RWPE2 (cell line): ENCODE measurements around the gene ATXN7L1.

Source experiments
- ATAC-seq: fragments of 200-7000 bp; cut with Tn5 transposase; 3 replicates; pipeline ENCODE4 v1.9.1; 2021; ENCODE audit warnings: low read depth
- DNase-seq: peaks from one replicate; pipeline ENCODE4 v3.0.0-alpha.2; 2020; ENCODE audit warnings: low spot score
- H3K27ac ChIP-seq: fragments of 450-650 bp; 2 replicates; pipeline ENCODE4 v1.5.1; 2017; ENCODE audit warnings: mild to moderate bottlenecking; ENCODE audit not compliant: poor library complexity, severe bottlenecking
- H3K27me3 ChIP-seq: fragments of 250-450 bp; sonication (Bioruptor Pico); 2 replicates; pipeline ENCODE4 v1.5.1; 2021; ENCODE audit warnings: mild to moderate bottlenecking, moderate library complexity; ENCODE audit not compliant: insufficient read depth, poor library complexity, severe bottlenecking
- H3K36me3 ChIP-seq: fragments of 250-450 bp; sonication (Bioruptor Pico); 2 replicates; pipeline ENCODE4 v1.5.1; 2020; ENCODE audit warnings: low read depth, mild to moderate bottlenecking, moderate library complexity
- H3K4me1 ChIP-seq: fragments of 250-450 bp; sonication (Bioruptor Pico); 2 replicates; pipeline ENCODE4 v1.5.1; 2021; ENCODE audit warnings: mild to moderate bottlenecking, moderate library complexity; ENCODE audit not compliant: insufficient read depth, poor library complexity, severe bottlenecking
- H3K4me3 ChIP-seq: fragments of 250-450 bp; sonication (Bioruptor Pico); 2 replicates; pipeline ENCODE4 v1.5.1; 2021; ENCODE audit warnings: mild to moderate bottlenecking, moderate library complexity; ENCODE audit not compliant: severe bottlenecking
- H3K9me3 ChIP-seq: fragments of 250-450 bp; sonication (Bioruptor Pico); 2 replicates; pipeline ENCODE4 v1.5.1; 2021; ENCODE audit warnings: mild to moderate bottlenecking, moderate library complexity; ENCODE audit not compliant: severe bottlenecking
- TF ChIP-seq, protein P1 (sequence below): fragments of 450-650 bp; IDR thresholded peaks from one replicate; pipeline ENCODE4 v1.5.1; 2017; ENCODE audit warnings: mild to moderate bottlenecking, moderate library complexity; ENCODE audit not compliant: poor library complexity, severe bottlenecking

ATXN7L1 gene

DNA sequence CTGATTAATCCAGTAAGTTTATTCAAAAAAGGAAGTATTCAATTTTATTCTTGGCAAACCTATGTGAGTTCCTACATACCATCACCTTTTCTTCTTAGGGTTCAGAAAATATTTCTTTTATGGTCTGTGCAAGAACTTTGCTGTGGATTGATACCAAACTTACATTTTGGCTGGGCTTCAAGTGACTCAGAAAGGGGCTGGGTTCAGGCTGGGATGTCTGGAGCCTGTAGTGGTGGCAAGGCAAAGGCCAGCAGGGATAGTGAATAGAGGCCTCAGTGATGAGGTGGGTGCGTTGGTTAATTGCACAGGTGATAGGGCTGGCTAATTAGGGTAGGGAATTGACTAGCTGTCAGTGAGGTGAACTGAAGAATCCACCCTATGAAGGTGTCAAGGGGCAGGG lies 40.2 kb upstream of the ATXN7L1 start:
- Histone ChIP-seq H3K4me3 (no peak overlapping the region), H3K27ac (no peak overlapping the region), H3K27me3 (no peaks in the 10 kb centered on the region), H3K4me1 (no peaks in the 10 kb centered on the region), H3K36me3 (no peaks in the 10 kb centered on the region), H3K9me3 (no peaks in the 10 kb centered on the region)
- TF ChIP-seq, protein P1, sequence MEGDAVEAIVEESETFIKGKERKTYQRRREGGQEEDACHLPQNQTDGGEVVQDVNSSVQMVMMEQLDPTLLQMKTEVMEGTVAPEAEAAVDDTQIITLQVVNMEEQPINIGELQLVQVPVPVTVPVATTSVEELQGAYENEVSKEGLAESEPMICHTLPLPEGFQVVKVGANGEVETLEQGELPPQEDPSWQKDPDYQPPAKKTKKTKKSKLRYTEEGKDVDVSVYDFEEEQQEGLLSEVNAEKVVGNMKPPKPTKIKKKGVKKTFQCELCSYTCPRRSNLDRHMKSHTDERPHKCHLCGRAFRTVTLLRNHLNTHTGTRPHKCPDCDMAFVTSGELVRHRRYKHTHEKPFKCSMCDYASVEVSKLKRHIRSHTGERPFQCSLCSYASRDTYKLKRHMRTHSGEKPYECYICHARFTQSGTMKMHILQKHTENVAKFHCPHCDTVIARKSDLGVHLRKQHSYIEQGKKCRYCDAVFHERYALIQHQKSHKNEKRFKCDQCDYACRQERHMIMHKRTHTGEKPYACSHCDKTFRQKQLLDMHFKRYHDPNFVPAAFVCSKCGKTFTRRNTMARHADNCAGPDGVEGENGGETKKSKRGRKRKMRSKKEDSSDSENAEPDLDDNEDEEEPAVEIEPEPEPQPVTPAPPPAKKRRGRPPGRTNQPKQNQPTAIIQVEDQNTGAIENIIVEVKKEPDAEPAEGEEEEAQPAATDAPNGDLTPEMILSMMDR = no peak
- ATAC-seq (no peak), DNase-seq (no peak)

DNA sequence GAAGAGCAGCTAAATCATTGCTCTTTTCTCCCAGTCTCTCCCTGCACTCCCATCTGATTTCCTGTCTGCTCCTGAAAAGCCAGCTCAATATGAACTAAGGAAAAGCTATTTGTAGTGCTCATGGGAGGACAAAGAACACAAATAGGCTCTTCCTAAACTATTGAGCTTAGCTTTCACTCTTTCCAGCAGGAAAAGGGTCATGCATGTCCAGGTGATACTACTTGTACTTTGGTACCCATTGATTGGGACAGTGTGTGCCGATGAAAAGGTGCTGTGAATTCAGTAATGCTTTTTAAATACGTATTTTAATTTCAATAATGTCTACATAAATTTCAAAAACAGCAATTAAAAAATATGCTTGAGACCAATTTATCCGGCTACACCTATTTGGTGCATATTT lies 37.5 kb upstream of the ATXN7L1 start:
- no peaks in the 10 kb centered on the region for H3K4me1 ChIP-seq
- no peaks in the 10 kb centered on the region for H3K27me3 ChIP-seq
- no peak overlapping the region for H3K4me3 ChIP-seq
- ATAC-seq = no peak
- no peak for DNase-seq
- peaks cover 3% of the 10 kb centered on the region; the same call in 1 of the 2 replicates for H3K36me3 ChIP-seq
- TF ChIP-seq, protein P1 = no peak
- H3K27ac ChIP-seq = no peak overlapping the region
- H3K9me3 ChIP-seq = no peaks in the 10 kb centered on the region

DNA sequence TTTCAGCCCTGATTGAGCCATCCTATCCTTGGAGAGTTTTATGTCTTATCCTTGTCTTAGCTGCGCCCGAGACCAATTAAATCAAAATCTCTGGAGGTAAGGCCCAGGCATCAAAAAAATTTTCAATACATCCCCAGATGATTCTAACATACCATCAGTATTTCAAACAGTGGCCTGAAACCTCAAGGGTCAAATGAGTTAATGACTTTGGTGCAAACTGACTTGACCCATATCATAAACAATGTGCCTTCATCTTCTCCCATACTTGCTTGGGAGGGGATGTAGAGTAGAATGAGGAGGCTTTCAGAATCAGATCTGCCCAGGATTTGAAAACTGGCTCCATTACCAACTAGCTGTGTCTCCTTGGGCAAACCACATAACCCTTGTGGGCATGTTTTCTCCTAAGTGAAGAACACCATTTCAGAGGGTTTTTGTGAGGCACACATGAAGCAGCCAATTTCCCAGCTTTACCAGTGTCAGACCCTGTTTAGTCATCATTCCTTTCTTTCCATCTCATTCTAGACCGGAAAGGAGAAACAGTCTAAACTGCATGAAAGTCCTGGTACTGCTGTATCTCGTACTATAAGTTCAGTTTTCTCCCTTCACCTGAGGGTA lies 35.7 kb upstream of the ATXN7L1 start:
- no peak for DNase-seq
- H3K27ac ChIP-seq = no peak overlapping the region
- no peaks in the 10 kb centered on the region for H3K9me3 ChIP-seq
- no peaks in the 10 kb centered on the region for H3K27me3 ChIP-seq
- peaks cover 3% of the 10 kb centered on the region; the same call in 1 of the 2 replicates for H3K36me3 ChIP-seq
- H3K4me3 ChIP-seq = no peak overlapping the region
- ATAC-seq = no peak
- TF ChIP-seq, protein P1 = no peak
- H3K4me1 ChIP-seq = no peaks in the 10 kb centered on the region

DNA sequence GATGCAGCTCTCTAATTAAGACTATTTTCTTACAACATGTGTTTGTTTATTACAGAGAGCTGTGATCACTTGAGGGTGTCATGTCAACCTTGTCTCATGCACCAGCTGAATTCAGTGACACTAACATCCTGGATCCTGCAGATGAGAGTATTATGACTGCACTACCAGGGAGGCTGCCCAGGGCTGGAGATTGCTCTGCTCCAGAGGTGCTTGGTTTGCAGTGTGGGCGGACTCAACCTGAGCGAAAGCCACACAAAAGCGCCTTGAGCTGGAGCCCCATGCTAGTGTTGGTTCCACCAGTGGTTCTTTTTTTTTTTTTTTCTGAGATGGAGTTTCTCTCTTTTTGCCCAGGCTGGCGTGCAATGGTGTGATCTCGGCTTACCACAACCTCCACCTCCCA lies 33.8 kb upstream of the ATXN7L1 start:
- peaks cover 3% of the 10 kb centered on the region; the same call in 1 of the 2 replicates for H3K36me3 ChIP-seq
- no peaks in the 10 kb centered on the region for H3K27me3 ChIP-seq
- H3K27ac ChIP-seq = no peak overlapping the region
- H3K9me3 ChIP-seq = no peaks in the 10 kb centered on the region
- ATAC-seq (no peak), DNase-seq (no peak)
- no peaks in the 10 kb centered on the region for H3K4me1 ChIP-seq
- TF ChIP-seq, protein P1 = no peak
- no peak overlapping the region for H3K4me3 ChIP-seq

DNA sequence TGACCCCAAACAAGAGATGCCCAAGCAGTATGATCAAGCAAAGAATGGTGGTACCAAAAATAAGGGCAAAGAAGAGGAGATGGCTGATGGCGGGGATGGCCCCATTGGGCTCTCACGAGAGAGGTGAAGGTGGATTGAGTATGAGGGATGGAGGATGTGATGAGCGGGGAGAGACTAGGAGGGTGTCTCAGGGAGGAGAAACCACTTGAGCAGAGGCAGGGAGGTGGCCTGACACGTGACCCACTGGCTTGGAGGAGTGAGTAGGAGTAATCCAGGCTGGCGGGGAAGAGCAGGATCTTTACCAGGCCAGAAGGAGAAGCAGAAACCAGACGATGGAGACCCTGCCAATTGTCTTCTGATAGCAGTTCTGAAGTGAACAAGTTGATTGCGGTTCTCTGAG lies 33.3 kb upstream of the ATXN7L1 start:
- H3K9me3 ChIP-seq = no peaks in the 10 kb centered on the region
- no peak overlapping the region for H3K4me3 ChIP-seq
- peaks cover 3% of the 10 kb centered on the region; the same call in 1 of the 2 replicates for H3K36me3 ChIP-seq
- H3K27ac ChIP-seq = no peak overlapping the region
- no peaks in the 10 kb centered on the region for H3K4me1 ChIP-seq
- TF ChIP-seq, protein P1 = no peak
- H3K27me3 ChIP-seq = no peaks in the 10 kb centered on the region
- DNase-seq (no peak), ATAC-seq (no peak)
